CD14-positive monocyte (primary cell): ENCODE results near the gene BCL2L15. TPM values are rescaled to one million over a fixed set of nuclear protein-coding genes. Genes with fewer than 3 reads are reported as not detected.

Experiments used
- DNase-seq, 3 donors: peaks; one replicate each; pipeline ENCODE4 v3.0.0-alpha.2; 2011 to 2022
- H2AFZ ChIP-seq: 2 replicates; pipeline ENCODE4 v1.6.0; 2012; ENCODE audit warnings: mild to moderate bottlenecking, low read depth, low read length, inconsistent platforms; ENCODE audit not compliant: insufficient read depth, poor library complexity, severe bottlenecking
- H3K27ac ChIP-seq, 2 donors: 1 replicate in 1 of 2; 2 replicates in 1 of 2; pipeline ENCODE4 v1.5.1; 2012 to 2013; ENCODE audit warnings: low read length in 2 of 2, control low read depth in 1 of 2, inconsistent platforms in 1 of 2, low read depth in 1 of 2, mild to moderate bottlenecking in 1 of 2
- H3K27me3 ChIP-seq, 2 donors: one replicate each; pipeline versions ENCODE4 v1.6.0 to v1.6.1; 2011 to 2013; ENCODE audit warnings: low read length in 2 of 2; ENCODE audit not compliant: control insufficient read depth in 2 of 2, insufficient read depth in 2 of 2
- H3K36me3 ChIP-seq, 2 donors: replicated peaks in 1 of 2; 1 replicate in 1 of 2; 2 replicates in 1 of 2; pipeline versions ENCODE4 v1.5.1 to v1.6.1; 2012 to 2013; ENCODE audit warnings: low read length in 2 of 2, control low read depth in 1 of 2, inconsistent platforms in 1 of 2, mild to moderate bottlenecking in 1 of 2; ENCODE audit not compliant: insufficient read depth in 2 of 2, control insufficient read depth in 1 of 2
- H3K4me1 ChIP-seq, 2 donors: 1 replicate in 1 of 2; 2 replicates in 1 of 2; pipeline versions ENCODE4 v1.5.1 to v1.6.1; 2012 to 2013; ENCODE audit warnings: low read length in 2 of 2, control low read depth in 1 of 2, inconsistent platforms in 1 of 2, mild to moderate bottlenecking in 1 of 2, moderate library complexity in 1 of 2; ENCODE audit not compliant: insufficient read depth in 2 of 2, control insufficient read depth in 1 of 2
- H3K4me2 ChIP-seq: replicated peaks from 2 replicates; pipeline ENCODE3; 2012; ENCODE audit warnings: low read length, moderate library complexity, mild to moderate bottlenecking; ENCODE audit not compliant: poor library complexity, severe bottlenecking; ENCODE audit errors: extremely low read depth
- H3K4me3 ChIP-seq, 3 experiments: fragments of 200-600 bp in 1 of 3; sonication (generic) in 1 of 3; replicated peaks in 1 of 3; 1 replicate in 2 of 3; 2 replicates in 1 of 3; pipeline ENCODE4 v1.5.1; 2011 to 2013; ENCODE audit warnings: low read length in 3 of 3, mild to moderate bottlenecking in 3 of 3, control low read depth in 2 of 3, low read depth in 2 of 3, inconsistent platforms in 1 of 3, moderate library complexity in 1 of 3
- H3K79me2 ChIP-seq: 2 replicates; pipeline ENCODE4 v1.6.0; 2012; ENCODE audit warnings: mild to moderate bottlenecking, control low read depth, inconsistent platforms, low read length, moderate library complexity; ENCODE audit not compliant: insufficient read depth
- H3K9ac ChIP-seq: 2 replicates; pipeline ENCODE4 v1.6.0; 2017; ENCODE audit warnings: low read length, mild to moderate bottlenecking; ENCODE audit not compliant: insufficient read depth, poor library complexity, severe bottlenecking
- H3K9me3 ChIP-seq, 2 donors: replicated peaks in 1 of 2; 1 replicate in 1 of 2; 2 replicates in 1 of 2; pipeline versions ENCODE4 v1.5.1 to v1.6.1; 2012 to 2013; ENCODE audit warnings: low read length in 2 of 2, control low read depth in 1 of 2; ENCODE audit not compliant: control insufficient read depth in 1 of 2, insufficient read depth in 1 of 2
- H4K20me1 ChIP-seq: 2 replicates; pipeline ENCODE4 v1.6.0; 2012; ENCODE audit warnings: mild to moderate bottlenecking, low read length, control low read depth, moderate library complexity; ENCODE audit not compliant: insufficient read depth
- H3K27ac Mint-ChIP-seq, 7 donors: one replicate each; pipeline ENCODE4 v1.8.0; 2020; ENCODE audit warnings: mild to moderate bottlenecking in 7 of 7, mixed read lengths in 7 of 7, moderate library complexity in 6 of 7, inconsistent platforms in 2 of 7
- H3K27me3 Mint-ChIP-seq, 3 donors: one replicate each; pipeline ENCODE4 v1.8.0; 2021 to 2022; ENCODE audit warnings: low read depth in 3 of 3, mild to moderate bottlenecking in 3 of 3, mixed read lengths in 3 of 3, moderate library complexity in 3 of 3, inconsistent platforms in 1 of 3
- H3K36me3 Mint-ChIP-seq, 2 donors: one replicate each; pipeline ENCODE4 v1.8.0; 2020; ENCODE audit warnings: mixed read lengths in 2 of 2, inconsistent platforms in 1 of 2, mild to moderate bottlenecking in 1 of 2
- H3K4me1 Mint-ChIP-seq: one replicate; pipeline ENCODE4 v1.8.0; 2020; ENCODE audit warnings: mild to moderate bottlenecking, mixed read lengths
- H3K4me3 Mint-ChIP-seq, 2 donors: one replicate each; pipeline ENCODE4 v1.8.0; 2020; ENCODE audit warnings: mild to moderate bottlenecking in 2 of 2, mixed read lengths in 2 of 2, moderate library complexity in 1 of 2
- H3K9me3 Mint-ChIP-seq, 7 donors: one replicate each; pipeline ENCODE4 v1.8.0; 2020 to 2022; ENCODE audit warnings: mixed read lengths in 7 of 7, mild to moderate bottlenecking in 6 of 7, moderate library complexity in 6 of 7, inconsistent platforms in 2 of 7
- WGBS: methylation state at CpG from one replicate; pipeline ENCODE4 v1.1.5; 2013; ENCODE audit warnings: missing lambda C conversion rate; ENCODE audit not compliant: insufficient coverage; 5-methylcytosine and 5-hydroxymethylcytosine counted together
- intact Hi-C, 2 donors: fragments of 100-400 bp; cut with micrococcal nuclease; formaldehyde crosslinking; loops; one replicate each; pipeline versions ENCODE4 v1.15.0 to v1.15.1; 2023
- polyA plus RNA-seq, 3 donors: library from polyadenylated mRNA; depleted of rRNA in 1 of 3; unstranded in 2 of 3; stranded (reverse) in 1 of 3; fragments of 300-500 nt in 2 of 3; fragments of >200 nt in 1 of 3; fragmentation: Illumina TruSeq in 2 of 3; gene quantifications; 1 replicate in 2 of 3; 2 replicates in 1 of 3; pipeline ENCODE4 v1.2.3, GENCODE V29; 2012 to 2021
- TF ChIP-seq, protein P1 (sequence below): fragments of 200-600 bp; IDR thresholded peaks from one replicate; pipeline ENCODE4 v1.8.0; 2022; ENCODE audit warnings: antibody characterized with exemption, mild to moderate bottlenecking

The BCL2L15 gene
- polyA plus RNA-seq, 3 donors, result 0.73 TPM; not detected in 2

- Histone ChIP-seq H3K36me3 (peaks cover 0 to 15% of the 10 kb centered on the region in 2 donors), H3K4me2 (no peak overlapping the region), H3K27me3 (no peaks in the 10 kb centered on the region), H3K9ac (no peak overlapping the region), H3K4me1 (peaks cover 49 to 66% of the 10 kb centered on the region in 2 donors), H3K4me3 (no peak overlapping the region), H3K27ac (peak overlapping the region in 1 of 2 donors; percentile 98), H3K9me3 (no peaks in the 10 kb centered on the region), H2AFZ (no peak overlapping the region), H4K20me1 (no peaks in the 10 kb centered on the region), H3K79me2 (peaks cover 80% of the 10 kb centered on the region)
- Mint-ChIP-seq H3K36me3 (peaks cover 9 to 23% of the 10 kb centered on the region in 2 donors), H3K27ac (peak overlapping the region; percentile 65 to 89 (median 82)), H3K9me3 (peaks cover 0 to 2% (median 0%) of the 10 kb centered on the region in 7 donors), H3K27me3 (no peaks in the 10 kb centered on the region), H3K4me3 (peak overlapping the region in 1 of 2 donors; percentile 30), H3K4me1 (peaks cover 49% of the 10 kb centered on the region)
- TF ChIP-seq, protein P1, sequence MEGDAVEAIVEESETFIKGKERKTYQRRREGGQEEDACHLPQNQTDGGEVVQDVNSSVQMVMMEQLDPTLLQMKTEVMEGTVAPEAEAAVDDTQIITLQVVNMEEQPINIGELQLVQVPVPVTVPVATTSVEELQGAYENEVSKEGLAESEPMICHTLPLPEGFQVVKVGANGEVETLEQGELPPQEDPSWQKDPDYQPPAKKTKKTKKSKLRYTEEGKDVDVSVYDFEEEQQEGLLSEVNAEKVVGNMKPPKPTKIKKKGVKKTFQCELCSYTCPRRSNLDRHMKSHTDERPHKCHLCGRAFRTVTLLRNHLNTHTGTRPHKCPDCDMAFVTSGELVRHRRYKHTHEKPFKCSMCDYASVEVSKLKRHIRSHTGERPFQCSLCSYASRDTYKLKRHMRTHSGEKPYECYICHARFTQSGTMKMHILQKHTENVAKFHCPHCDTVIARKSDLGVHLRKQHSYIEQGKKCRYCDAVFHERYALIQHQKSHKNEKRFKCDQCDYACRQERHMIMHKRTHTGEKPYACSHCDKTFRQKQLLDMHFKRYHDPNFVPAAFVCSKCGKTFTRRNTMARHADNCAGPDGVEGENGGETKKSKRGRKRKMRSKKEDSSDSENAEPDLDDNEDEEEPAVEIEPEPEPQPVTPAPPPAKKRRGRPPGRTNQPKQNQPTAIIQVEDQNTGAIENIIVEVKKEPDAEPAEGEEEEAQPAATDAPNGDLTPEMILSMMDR, result no peak
- DNase-seq, result peak in 2 of 3 donors; percentile 47 to 58
- intact Hi-C loops, result loop anchor here in 1 of 2 donors (5.0 kb wide), 1 partner anchor 64 kb away; no protein-coding TSS in a partner anchor
- 100% methylated on average over 1 of the region's 4 CpGs for WGBS
Observed at GRCh38 chr1:113868387-113869083, 18.8 kb downstream of the BCL2L15 start.

DNA sequence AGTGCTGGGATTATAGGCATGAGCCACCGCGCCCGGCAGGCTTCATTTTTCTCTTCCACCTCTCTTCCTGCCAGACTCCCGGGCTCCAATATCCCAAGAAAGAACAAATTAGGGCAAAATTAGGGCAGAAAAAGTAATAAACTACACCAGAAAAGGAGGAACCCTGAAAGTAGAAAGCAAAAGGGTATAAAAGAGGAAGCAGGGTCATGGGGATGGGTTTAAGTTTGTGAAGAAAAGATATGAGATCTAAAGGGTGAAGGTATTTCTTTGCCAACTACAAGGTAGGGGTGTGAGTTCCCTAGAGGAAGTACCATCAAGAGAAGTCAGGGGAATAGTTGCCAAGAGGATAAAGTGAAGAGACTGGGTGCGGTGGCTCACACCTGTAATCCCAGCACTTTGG, 25.7 kb downstream of the BCL2L15 start:
- intact Hi-C loops, result loop anchor here in 1 of 2 donors (5.0 kb wide), 1 partner anchor 41 kb away; the partner anchor contains the start of gene AP4B1
- Histone ChIP-seq H3K9ac (no peak overlapping the region), H3K9me3 (no peaks in the 10 kb centered on the region), H2AFZ (no peak overlapping the region), H3K36me3 (peaks cover 0 to 24% of the 10 kb centered on the region in 2 donors), H3K27me3 (no peaks in the 10 kb centered on the region), H3K4me3 (no peak overlapping the region), H3K4me1 (peaks cover 51 to 66% of the 10 kb centered on the region in 2 donors), H3K27ac (peak overlapping the region in 1 of 2 donors; percentile 73), H3K79me2 (peaks cover 87% of the 10 kb centered on the region), H4K20me1 (no peaks in the 10 kb centered on the region), H3K4me2 (no peak overlapping the region)
- peaks cover 0 to 1% (median 0%) of the 10 kb centered on the region in 7 donors for H3K9me3 Mint-ChIP-seq
- H3K27ac Mint-ChIP-seq, result peak overlapping the region; percentile 72 to 90 (median 79)
- H3K4me3 Mint-ChIP-seq, result no peak overlapping the region
- peaks cover 61% of the 10 kb centered on the region for H3K4me1 Mint-ChIP-seq
- peaks cover 0 to 2% (median 0%) of the 10 kb centered on the region in 3 donors for H3K27me3 Mint-ChIP-seq
- TF ChIP-seq, protein P1, result no peak
- whole genome bisulfite sequencing, result 83% methylated on average over 1 of the region's 5 CpGs
- H3K36me3 Mint-ChIP-seq, result peaks cover 18 to 50% of the 10 kb centered on the region in 2 donors
- DNase-seq, result peak in 2 of 3 donors; percentile 24 to 38
